Activated CD8-positive, alpha-beta T cell treated with anti-CD3 and anti-CD28 coated beads, Interleukin-2, amount 10 ng/mL, durations not matched to agents 7 days and 5 days (primary cell): ENCODE results near the gene BTBD9. TPM values are rescaled to one million over a fixed set of nuclear protein-coding genes. Genes with fewer than 3 reads are reported as not detected.
A peak's percentile ranks its signal among the peaks of the same experiment; 100 is the strongest.

Experiments used
- ATAC-seq: fragments of 150-1000 bp; cut with Tn5 transposase; one replicate; pipeline ENCODE4 v1.10.0; 2021; ENCODE audit warnings: moderate library complexity
- CTCF ChIA-PET: fragments of 350-600 bp; sonication (Branson Sonifier 250); formaldehyde crosslinking; loops from one replicate; lab custom pipeline; 2021; ENCODE audit warnings: antibody characterized with exemption; lab: Charles Lee
- POLR2A ChIA-PET: fragments of 350-600 bp; sonication (Branson Sonifier 250); formaldehyde crosslinking; loops from one replicate; lab custom pipeline; 2021; ENCODE audit warnings: antibody characterized with exemption; lab: Charles Lee
- DNase-seq: peaks from one replicate; pipeline ENCODE4 v3.0.0-alpha.2; 2020
- H3K27ac Mint-ChIP-seq: one replicate; pipeline ENCODE4 v1.8.0; 2021; ENCODE audit warnings: mild to moderate bottlenecking, mixed read lengths
- H3K27me3 Mint-ChIP-seq: one replicate; pipeline ENCODE4 v1.8.0; 2021; ENCODE audit warnings: low read depth, mixed read lengths
- H3K36me3 Mint-ChIP-seq: one replicate; pipeline ENCODE4 v1.8.0; 2021; ENCODE audit warnings: low read depth, mixed read lengths
- H3K4me1 Mint-ChIP-seq: one replicate; pipeline ENCODE4 v1.8.0; 2021; ENCODE audit warnings: low read depth, mixed read lengths
- H3K4me3 Mint-ChIP-seq: one replicate; pipeline ENCODE4 v1.8.0; 2021; ENCODE audit warnings: mild to moderate bottlenecking, mixed read lengths
- H3K9me3 Mint-ChIP-seq: one replicate; pipeline ENCODE4 v1.8.0; 2022; ENCODE audit warnings: mixed read lengths; ENCODE audit not compliant: insufficient read depth
- total RNA-seq, 2 experiments: library from RNA; stranded (reverse); gene quantifications; one replicate each; pipeline ENCODE4 v1.2.3, GENCODE V29; 2021

Gene BTBD9
- total RNA-seq, 2 experiments from 2014 or later: 9.4 to 12.4 TPM

DNA sequence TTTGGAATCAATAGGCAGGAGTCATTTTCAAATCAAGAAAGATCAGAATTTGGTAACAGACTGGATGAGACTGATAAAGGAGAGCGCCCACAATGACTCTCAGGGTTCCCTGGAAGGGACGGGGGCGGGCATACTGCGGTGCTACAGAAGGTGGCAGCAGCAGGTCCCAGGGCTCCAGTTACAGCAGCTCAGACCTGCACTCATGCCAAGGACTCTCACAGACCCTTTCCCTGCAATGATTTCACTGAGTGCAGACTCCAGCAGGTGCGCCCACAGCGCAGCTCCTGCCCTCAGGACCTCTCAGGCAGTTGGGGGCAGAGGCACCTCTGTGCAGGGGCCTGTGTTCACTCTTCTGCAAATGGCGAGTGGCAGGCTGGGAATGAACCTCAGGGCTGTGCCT lies 460.4 kb downstream of the BTBD9 start:
- H3K27ac Mint-ChIP-seq: no peak overlapping the region
- H3K9me3 Mint-ChIP-seq: no peaks in the 10 kb centered on the region
- ChIA-PET CTCF (no interaction called here), POLR2A (no interaction called here)
- H3K4me1 Mint-ChIP-seq: peaks cover 5% of the 10 kb centered on the region
- no peaks in the 10 kb centered on the region for H3K27me3 Mint-ChIP-seq
- ATAC-seq (no peak), DNase-seq (no peak)
- no peaks in the 10 kb centered on the region for H3K36me3 Mint-ChIP-seq
- H3K4me3 Mint-ChIP-seq: no peak overlapping the region

DNA sequence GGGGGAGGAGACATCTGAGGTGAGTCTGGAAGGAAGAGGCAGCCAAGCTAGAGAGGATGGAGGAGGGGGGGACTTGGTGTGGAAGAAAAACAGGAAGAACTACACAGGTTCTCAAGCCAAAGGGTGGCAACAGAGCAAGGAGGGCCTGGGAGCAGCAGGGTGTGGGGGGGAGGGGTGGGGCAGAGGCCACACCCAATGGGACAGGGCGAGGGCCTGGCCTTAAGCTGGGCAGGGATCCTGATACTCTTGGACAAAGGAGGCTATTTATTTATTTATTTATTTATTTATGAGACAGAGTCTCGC lies 461.2 kb downstream of the BTBD9 start:
- H3K4me3 Mint-ChIP-seq: no peak overlapping the region
- ChIA-PET CTCF (no interaction called here), POLR2A (no interaction called here)
- ATAC-seq (no peak), DNase-seq (no peak)
- H3K9me3 Mint-ChIP-seq: no peaks in the 10 kb centered on the region
- H3K27ac Mint-ChIP-seq: no peak overlapping the region
- H3K27me3 Mint-ChIP-seq: no peaks in the 10 kb centered on the region
- no peaks in the 10 kb centered on the region for H3K36me3 Mint-ChIP-seq
- H3K4me1 Mint-ChIP-seq: peaks cover 5% of the 10 kb centered on the region

DNA sequence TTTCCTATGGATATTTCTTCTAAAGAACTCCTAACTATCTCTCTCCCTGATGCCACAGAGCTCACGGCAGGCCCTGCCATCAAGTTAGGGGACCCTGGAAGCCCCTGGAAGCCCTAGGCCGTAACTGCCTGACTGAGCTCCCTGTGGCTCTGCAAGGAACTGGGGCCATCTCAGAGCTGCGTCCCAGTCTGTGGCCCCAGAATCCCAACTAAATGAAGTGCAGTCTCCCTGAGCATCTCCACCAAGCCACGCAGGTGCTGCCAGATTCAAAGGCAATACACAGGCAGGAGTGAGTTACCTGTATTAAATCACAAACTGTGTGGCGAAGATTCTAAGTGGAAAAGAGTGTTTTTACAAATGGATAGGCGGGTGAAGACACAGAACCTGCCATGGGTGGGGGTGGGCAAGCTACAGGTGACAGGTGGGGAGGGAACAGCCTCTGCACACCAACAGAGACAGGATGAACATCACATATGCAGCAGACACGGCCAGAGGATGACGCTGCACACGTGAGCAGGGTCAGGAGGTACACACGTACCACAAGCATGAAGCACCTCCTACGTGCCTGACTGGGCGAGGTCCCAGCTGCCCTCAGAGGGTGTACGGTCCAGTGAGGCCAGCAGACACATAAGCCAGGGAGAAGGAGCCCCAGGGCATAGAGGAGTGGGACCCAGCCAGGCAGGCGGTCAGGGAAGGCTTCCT lies 461.7 kb downstream of the BTBD9 start:
- Mint-ChIP-seq H3K27me3 (no peaks in the 10 kb centered on the region), H3K27ac (peak overlapping the region; percentile 20), H3K9me3 (no peaks in the 10 kb centered on the region), H3K4me3 (no peak overlapping the region), H3K4me1 (peaks cover 5% of the 10 kb centered on the region), H3K36me3 (no peaks in the 10 kb centered on the region)
- DNase-seq: no peak
- ChIA-PET POLR2A (no interaction called here), CTCF (no interaction called here)
- no peak for ATAC-seq

DNA sequence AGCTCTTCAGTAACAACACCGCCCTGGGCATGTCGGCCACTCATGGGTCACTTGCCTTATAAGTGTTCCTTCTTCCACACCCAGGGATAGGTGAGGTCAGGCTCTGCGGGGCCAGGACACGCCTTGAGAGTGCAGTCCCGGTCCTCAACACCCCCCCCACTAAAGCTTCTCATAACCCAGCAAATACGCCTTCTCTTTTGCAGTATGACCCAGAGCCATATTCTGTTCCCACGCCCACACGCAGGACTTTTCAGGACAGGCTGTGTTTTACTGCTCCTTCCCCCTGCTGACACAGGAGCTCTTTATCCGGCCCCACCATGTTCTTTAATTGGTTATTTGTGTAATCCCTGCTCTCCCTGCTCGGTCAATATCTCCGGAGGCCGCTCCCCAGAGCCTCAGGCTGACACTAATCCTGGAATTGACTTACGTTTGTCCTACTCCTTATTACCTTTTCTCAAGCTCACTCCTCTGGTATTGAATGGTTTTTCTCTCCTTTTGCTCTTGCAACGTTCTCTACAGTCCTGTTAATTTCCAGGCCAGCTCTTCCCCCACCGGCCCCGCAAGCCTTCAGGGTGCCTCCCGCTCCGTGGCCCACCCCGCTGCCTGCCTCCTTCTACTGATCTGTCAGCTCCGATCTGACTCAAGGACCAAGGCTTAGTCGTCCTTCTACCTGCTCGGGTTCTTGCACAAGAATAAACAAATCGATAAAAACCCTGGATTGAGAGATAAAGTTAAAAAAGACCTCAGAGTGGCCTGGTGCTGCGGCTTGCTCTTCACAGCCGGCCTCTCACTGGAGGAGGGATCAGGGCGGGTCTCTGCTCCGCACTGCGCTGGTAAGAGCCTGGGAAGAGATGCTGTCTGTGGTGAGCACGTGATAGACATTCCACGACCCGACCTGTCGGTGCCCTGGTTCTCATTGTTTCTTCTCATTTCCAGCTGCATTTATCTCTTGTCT lies 462.7 kb downstream of the BTBD9 start:
- POLR2A ChIA-PET: no interaction called here
- Mint-ChIP-seq H3K27ac (peak overlapping the region; percentile 7), H3K4me1 (peaks cover 5% of the 10 kb centered on the region), H3K27me3 (no peaks in the 10 kb centered on the region), H3K9me3 (no peaks in the 10 kb centered on the region), H3K36me3 (no peaks in the 10 kb centered on the region), H3K4me3 (no peak overlapping the region)
- no peak for DNase-seq
- CTCF ChIA-PET: no interaction called here
- no peak for ATAC-seq

DNA sequence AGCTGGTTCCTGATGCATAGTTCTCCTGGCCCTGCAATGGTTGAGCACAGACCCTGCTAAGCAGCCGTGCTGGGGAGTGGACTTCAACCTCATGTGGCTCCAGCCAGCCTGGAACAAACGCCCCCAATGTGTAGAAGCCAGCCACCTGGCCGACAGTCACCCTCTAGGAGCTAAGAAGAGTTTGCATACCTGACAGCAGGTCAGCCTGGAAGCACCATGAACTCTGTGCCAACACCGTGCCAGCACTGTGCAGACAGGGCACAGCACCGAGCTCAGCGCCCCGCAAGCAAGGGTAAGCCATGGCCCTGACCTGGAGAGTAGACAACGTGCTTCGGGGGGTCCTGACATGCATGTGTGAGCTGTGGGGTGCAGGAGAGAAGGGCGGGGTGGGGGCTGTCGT lies 463.9 kb downstream of the BTBD9 start:
- DNase-seq (no peak), ATAC-seq (no peak)
- Mint-ChIP-seq H3K4me1 (peaks cover 5% of the 10 kb centered on the region), H3K4me3 (no peak overlapping the region), H3K9me3 (no peaks in the 10 kb centered on the region), H3K27me3 (no peaks in the 10 kb centered on the region), H3K27ac (no peak overlapping the region), H3K36me3 (no peaks in the 10 kb centered on the region)
- CTCF ChIA-PET: no interaction called here
- POLR2A ChIA-PET: no interaction called here

DNA sequence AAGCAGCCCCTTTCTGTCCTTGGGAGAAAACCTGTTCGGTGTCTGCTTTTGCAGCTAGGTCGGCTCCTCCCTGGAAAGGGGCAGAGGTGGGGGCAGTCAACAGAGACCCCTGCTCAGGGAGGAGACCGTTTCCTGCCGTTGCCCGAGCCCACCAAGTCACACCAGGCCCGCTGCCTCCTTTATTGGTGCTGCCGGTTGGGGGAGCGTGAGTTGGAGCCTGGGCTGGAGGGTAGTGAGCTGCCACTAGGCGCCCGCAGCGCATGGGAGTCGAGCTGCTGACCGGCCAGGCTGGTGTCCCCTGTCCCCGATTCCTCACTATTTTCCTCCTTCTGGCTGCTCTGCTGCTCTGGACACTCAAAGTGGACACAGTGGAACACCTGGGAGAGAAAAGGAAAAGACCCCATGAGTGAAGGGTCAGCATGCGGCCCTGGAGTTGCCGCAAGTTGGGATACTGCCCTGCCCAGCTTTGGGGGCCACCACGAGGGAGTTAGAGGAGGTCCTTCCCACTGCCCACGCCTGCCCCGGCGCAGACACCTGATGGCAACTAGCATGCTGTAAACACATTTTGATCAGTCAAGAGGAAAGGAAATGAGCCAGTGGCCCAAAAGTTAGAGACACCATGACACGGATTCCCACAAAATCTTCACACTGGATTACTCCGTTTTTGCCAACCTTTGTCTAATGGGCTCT lies 464.8 kb downstream of the BTBD9 start:
- H3K36me3 Mint-ChIP-seq: no peaks in the 10 kb centered on the region
- ATAC-seq (no peak), DNase-seq (no peak)
- CTCF ChIA-PET: no interaction called here
- H3K4me3 Mint-ChIP-seq: no peak overlapping the region
- POLR2A ChIA-PET: no interaction called here
- peaks cover 5% of the 10 kb centered on the region for H3K4me1 Mint-ChIP-seq
- H3K27ac Mint-ChIP-seq: no peak overlapping the region
- no peaks in the 10 kb centered on the region for H3K27me3 Mint-ChIP-seq
- H3K9me3 Mint-ChIP-seq: no peaks in the 10 kb centered on the region

DNA sequence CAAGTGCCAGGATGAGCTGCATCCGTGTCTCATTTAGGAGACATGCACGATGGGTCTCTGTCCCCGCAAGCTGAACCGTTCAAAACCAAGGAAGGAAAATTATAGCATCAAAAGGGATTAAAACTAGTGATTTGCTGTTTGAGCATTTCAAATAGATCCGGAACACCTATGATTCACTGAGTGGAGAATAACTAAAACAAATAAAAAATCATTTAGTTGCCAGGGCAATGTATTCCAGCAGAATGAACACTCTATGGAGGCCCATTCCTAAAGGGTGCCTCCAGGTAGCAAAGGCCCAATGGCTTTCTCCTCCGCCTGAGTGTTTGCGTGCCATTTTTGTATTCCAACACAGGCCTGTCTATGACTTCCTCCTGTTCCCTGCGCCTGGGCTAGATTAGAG lies 465.4 kb downstream of the BTBD9 start:
- DNase-seq (no peak), ATAC-seq (no peak)
- Mint-ChIP-seq H3K4me3 (no peak overlapping the region), H3K36me3 (no peaks in the 10 kb centered on the region), H3K4me1 (peaks cover 5% of the 10 kb centered on the region), H3K27ac (no peak overlapping the region), H3K27me3 (no peaks in the 10 kb centered on the region), H3K9me3 (no peaks in the 10 kb centered on the region)
- CTCF ChIA-PET: no interaction called here
- POLR2A ChIA-PET: no interaction called here

DNA sequence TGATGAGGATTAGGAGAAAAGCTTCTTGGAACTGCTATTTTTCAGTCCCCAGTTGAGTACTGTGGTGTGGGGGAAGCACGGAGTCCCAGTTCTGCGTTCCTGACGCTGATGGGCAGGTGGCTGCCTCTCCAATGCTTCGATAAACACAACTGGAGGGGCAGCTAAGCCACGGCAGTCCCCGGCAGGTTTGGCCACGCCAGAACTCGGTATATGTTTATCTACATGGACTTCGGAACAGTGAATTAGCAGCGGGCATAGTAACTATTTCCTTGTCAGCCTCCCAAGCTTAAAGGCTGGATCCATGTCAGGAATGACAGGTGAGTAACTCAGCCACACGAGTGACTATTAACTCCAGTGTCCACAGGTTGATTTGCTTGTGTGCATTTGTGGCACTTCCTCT lies 465.8 kb downstream of the BTBD9 start:
- Mint-ChIP-seq H3K36me3 (no peaks in the 10 kb centered on the region), H3K27me3 (no peaks in the 10 kb centered on the region), H3K9me3 (no peaks in the 10 kb centered on the region), H3K27ac (no peak overlapping the region), H3K4me1 (peaks cover 5% of the 10 kb centered on the region), H3K4me3 (no peak overlapping the region)
- no peak for ATAC-seq
- CTCF ChIA-PET: no interaction called here
- POLR2A ChIA-PET: no interaction called here
- no peak for DNase-seq

DNA sequence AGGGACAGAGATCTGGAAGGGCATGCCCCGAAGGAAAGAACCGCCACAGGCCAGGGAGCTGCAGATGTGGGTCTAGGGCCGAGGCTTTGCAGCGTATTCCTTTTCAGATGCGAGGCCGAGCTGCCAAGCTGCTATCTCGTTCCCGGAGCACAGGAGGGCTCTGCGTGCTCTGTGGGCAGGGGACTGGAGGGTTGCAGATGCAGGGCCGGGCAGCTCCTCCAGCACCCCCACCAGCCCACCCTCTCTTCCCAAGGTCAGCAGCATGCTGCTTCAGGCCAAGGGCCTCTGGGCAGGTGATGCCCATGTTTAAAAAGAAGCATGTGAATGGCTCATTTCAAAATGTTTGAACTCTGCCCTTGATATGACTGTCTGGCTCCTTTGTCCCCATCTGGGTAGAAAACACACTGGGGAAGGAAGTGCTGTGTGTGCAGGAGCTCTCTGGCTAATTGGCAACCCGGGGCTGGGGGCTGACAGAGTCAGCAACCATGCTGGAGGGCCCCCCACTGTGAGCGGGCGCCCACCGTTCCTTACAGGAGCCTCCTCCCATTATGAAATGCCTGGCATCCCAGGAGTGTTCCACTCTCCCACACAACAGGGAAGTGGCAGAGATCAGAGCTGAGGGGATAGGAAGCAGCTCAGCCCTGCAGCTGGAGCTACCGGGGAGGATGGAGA lies 466.9 kb downstream of the BTBD9 start:
- ATAC-seq (no peak), DNase-seq (no peak)
- no peaks in the 10 kb centered on the region for H3K9me3 Mint-ChIP-seq
- CTCF ChIA-PET: no interaction called here
- no peak overlapping the region for H3K4me3 Mint-ChIP-seq
- H3K27me3 Mint-ChIP-seq: no peaks in the 10 kb centered on the region
- H3K27ac Mint-ChIP-seq: no peak overlapping the region
- H3K4me1 Mint-ChIP-seq: no peaks in the 10 kb centered on the region
- H3K36me3 Mint-ChIP-seq: no peaks in the 10 kb centered on the region
- POLR2A ChIA-PET: no interaction called here

DNA sequence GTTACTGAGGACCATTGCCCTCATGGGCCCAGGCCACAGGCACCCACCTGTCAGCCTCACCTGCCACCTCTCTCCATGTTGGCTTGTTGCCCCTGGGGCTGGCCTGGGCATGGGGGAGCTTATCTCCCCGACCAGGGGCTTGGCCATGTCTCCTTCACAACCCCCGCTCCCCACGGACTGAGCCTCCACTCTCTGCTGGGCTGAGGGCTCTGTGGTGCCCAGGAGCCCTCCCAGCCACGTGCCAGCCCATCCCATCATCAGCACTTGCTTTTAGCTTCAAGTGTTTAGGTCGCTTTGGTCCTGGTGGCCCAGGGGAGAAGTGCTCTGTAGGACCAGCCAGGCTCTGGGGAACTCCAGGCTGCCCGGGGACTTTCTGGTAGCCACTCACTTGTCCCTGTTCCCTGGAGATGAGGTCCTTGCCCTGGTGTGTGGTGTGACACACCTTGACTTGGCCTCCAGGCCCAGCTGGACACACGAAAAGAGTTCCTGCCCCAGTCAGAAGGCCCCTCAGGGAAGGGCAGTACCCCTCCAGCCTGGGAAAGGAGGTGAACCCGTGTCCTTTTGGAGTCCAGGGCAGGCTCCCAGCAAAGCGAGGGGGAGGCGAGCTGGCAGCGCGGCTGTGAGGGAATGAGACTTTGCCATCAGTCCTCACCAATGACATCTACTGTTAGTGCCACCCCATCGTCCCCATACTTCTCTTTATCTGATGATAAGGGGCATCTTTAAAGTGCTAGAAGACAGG lies 467.6 kb downstream of the BTBD9 start:
- no peak overlapping the region for H3K27ac Mint-ChIP-seq
- no peak for DNase-seq
- H3K36me3 Mint-ChIP-seq: no peaks in the 10 kb centered on the region
- H3K9me3 Mint-ChIP-seq: no peaks in the 10 kb centered on the region
- no peak overlapping the region for H3K4me3 Mint-ChIP-seq
- no peaks in the 10 kb centered on the region for H3K4me1 Mint-ChIP-seq
- H3K27me3 Mint-ChIP-seq: no peaks in the 10 kb centered on the region
- ChIA-PET POLR2A (no interaction called here), CTCF (interaction anchor here (1.2 kb wide), 1 partner anchor 16 kb away, joined by 3 read pairs; no protein-coding TSS in a partner anchor)
- ATAC-seq: no peak

DNA sequence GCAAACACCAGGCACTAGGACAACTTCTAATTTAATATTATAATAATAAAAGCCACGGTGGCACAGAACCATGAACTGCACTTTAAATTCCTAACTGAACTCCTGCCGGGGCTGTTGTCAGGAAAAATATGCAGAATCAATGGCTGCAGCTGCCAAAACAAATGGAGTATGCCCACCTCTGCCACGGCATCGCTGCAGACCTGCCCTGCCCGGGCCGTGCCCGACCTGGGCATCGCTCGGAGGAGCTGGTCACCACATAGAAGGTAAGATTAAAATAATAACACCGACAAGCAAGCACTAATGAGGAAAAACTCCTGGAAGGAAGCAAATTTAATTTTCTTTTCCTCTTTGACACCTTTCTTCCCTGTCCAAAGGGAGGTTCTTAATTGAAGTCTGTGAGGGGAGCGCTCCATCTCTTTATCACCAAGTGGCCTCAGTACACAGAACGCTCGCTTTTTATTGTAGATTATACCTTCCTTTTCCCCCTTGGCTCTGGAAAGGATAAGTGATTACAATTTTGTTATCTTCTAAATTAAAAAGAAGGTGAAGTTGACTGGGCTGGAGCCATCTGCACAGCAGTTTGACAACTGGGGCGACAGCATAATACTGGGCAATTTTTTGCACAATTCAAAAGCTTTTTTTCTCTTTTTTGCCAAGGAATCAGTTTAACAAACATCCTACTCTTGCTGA lies 468.9 kb downstream of the BTBD9 start:
- CTCF ChIA-PET: interaction anchor here (1.2 kb wide), 1 partner anchor 15 kb away, joined by 3 read pairs; no protein-coding TSS in a partner anchor
- no peaks in the 10 kb centered on the region for H3K36me3 Mint-ChIP-seq
- H3K4me3 Mint-ChIP-seq: no peak overlapping the region
- H3K9me3 Mint-ChIP-seq: no peaks in the 10 kb centered on the region
- POLR2A ChIA-PET: no interaction called here
- no peaks in the 10 kb centered on the region for H3K4me1 Mint-ChIP-seq
- ATAC-seq (no peak), DNase-seq (no peak)
- H3K27me3 Mint-ChIP-seq: no peaks in the 10 kb centered on the region
- no peak overlapping the region for H3K27ac Mint-ChIP-seq
